Measurements from ENCODE around the gene CAMTA1. TPM values are rescaled to one million over a fixed set of nuclear protein-coding genes. Genes with fewer than 3 reads are reported as not detected.

Gene CAMTA1
- polyA plus RNA-seq, 5 donors = 41.0 to 56.5 (median 48.5) TPM

GRCh38 chr1:7608628-7609305 is 823.5 kb downstream of the CAMTA1 start:
- no peak for DNase-seq

- DNase-seq = no peak
Observed at GRCh38 chr1:7609311-7609994, 824.2 kb downstream of the CAMTA1 start.

- no peak for DNase-seq
Observed at GRCh38 chr1:7610106-7610731, 825.0 kb downstream of the CAMTA1 start.

- DNase-seq = no peak
Observed at GRCh38 chr1:7610936-7611335, 825.7 kb downstream of the CAMTA1 start.

GRCh38 chr1:7611421-7612010 is 826.3 kb downstream of the CAMTA1 start:
- no peak for DNase-seq

- no peak for DNase-seq
Observed at GRCh38 chr1:7613106-7613850, 828.0 kb downstream of the CAMTA1 start.

GRCh38 chr1:7613851-7614205 is 828.6 kb downstream of the CAMTA1 start:
- no peak for DNase-seq

- no peak for DNase-seq
Observed at GRCh38 chr1:7614576-7615074, 829.4 kb downstream of the CAMTA1 start.

GRCh38 chr1:7615138-7615537 is 829.9 kb downstream of the CAMTA1 start:
- DNase-seq = no peak

GRCh38 chr1:7616076-7616832 is 831.0 kb downstream of the CAMTA1 start:
- DNase-seq = peak; percentile 16 to 45

- no peak for DNase-seq
Observed at GRCh38 chr1:7616953-7617352, 831.7 kb downstream of the CAMTA1 start.

- no peak for DNase-seq
Observed at GRCh38 chr1:7617826-7618225, 832.6 kb downstream of the CAMTA1 start.

GRCh38 chr1:7620196-7620595 is 834.9 kb downstream of the CAMTA1 start:
- no peak for DNase-seq

GRCh38 chr1:7621334-7622219 is 836.3 kb downstream of the CAMTA1 start:
- DNase-seq = no peak

- no peak for DNase-seq
Observed at GRCh38 chr1:7623842-7624241, 838.6 kb downstream of the CAMTA1 start.

GRCh38 chr1:7624791-7625355 is 839.6 kb downstream of the CAMTA1 start:
- no peak for DNase-seq

GRCh38 chr1:7625401-7625800 is 840.1 kb downstream of the CAMTA1 start:
- DNase-seq = no peak

GRCh38 chr1:7628273-7628672 is 843.0 kb downstream of the CAMTA1 start:
- DNase-seq = no peak

- DNase-seq = no peak
Observed at GRCh38 chr1:7629011-7629410, 843.8 kb downstream of the CAMTA1 start.
